Measurements from ENCODE around the gene PBOV1.
"Not testable (repeated sequence)": the region's sequence is repeated elsewhere in the genome, so short reads cannot be mapped to it uniquely, and the experiment has no call there.

Gene PBOV1

DNA sequence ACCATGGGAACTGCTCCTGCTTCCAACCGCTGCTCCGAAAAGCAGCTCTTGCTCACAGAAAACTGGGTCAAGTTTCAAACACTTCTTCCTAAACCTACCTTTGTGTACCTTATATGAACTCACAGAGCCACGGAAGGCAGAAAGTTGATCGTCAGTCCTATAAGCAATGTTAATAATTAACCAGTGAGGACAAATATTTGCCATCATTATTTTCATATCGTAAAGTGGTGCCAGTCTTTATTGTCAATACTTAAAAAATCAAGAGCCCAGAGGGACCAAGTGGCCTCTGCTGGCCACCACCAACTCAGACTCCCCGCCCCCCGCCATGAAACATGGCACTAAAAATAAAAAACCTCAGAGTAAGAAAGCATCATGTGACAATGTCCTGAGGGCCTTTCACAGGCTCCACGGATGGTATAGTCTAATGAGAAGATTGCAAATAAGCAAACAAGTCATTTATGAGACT lies 9.1 kb upstream of the PBOV1 start:
- no peak overlapping the region for H3K27ac ChIP-seq (ENCODE audit: low read length)
- no CpG with 5 or more reads among the region's 8 CpGs for WGBS (ENCODE audit: insufficient coverage, insufficient read length)
- H3K27me3 ChIP-seq (ENCODE audit: control insufficient read depth, insufficient read depth, low read length) = no peaks in the 10 kb centered on the region

DNA sequence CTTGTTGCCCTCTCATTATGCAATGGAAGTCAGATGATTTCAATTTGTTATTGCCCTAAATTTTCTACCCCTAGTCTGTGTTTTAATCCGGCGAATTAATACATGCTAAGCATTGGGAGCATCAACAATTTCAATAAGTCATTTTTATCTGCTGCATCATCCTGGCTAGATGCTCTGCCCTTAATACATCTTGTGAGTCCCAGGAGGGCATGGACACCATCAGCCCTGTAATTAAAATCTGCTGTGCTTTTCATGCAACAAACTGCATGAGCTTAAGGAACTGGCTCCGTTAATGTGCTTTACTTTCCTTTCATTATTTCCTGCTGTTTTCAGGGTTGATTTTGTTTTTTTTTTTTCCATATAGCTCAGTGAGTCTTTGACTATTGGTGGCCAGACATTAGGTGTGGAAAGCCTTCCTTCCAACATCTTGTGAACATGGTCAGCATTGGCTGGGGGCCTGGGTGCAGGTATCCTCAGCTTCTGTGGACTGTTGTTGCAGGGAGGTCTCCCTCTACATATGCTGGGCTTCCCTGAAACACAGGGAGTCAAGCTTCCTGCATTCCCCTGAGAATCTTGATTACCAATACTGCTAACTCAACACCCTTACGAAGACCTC lies 8.5 kb upstream of the PBOV1 start:
- no CpG with 5 or more reads among the region's 4 CpGs for WGBS (ENCODE audit: insufficient coverage, insufficient read length)
- H3K27me3 ChIP-seq (ENCODE audit: control insufficient read depth, insufficient read depth, low read length) = no peaks in the 10 kb centered on the region
- H3K9me3 ChIP-seq (ENCODE audit: control insufficient read depth, insufficient read depth, low read length) = no peaks in the 10 kb centered on the region
- H3K36me3 ChIP-seq (ENCODE audit: control insufficient read depth, insufficient read depth, low read length) = no peaks in the 10 kb centered on the region
- no peak overlapping the region for H3K27ac ChIP-seq (ENCODE audit: low read length)
- DNase-seq (ENCODE audit: low read depth, low spot score) = no peak
- H3K4me3 ChIP-seq (ENCODE audit: low read length) = no peak overlapping the region
- no peaks in the 10 kb centered on the region for H3K4me1 ChIP-seq (ENCODE audit: control insufficient read depth, insufficient read depth, low read length)

More for the DNA sequence above, 9.1 kb upstream of the PBOV1 start:
- no peak for DNase-seq (ENCODE audit: low read depth, low spot score)
- H3K4me3 ChIP-seq (ENCODE audit: low read length) = no peak overlapping the region
- H3K9me3 ChIP-seq (ENCODE audit: control insufficient read depth, insufficient read depth, low read length) = no peaks in the 10 kb centered on the region
- H3K36me3 ChIP-seq (ENCODE audit: control insufficient read depth, insufficient read depth, low read length) = no peaks in the 10 kb centered on the region
- no peaks in the 10 kb centered on the region for H3K4me1 ChIP-seq (ENCODE audit: control insufficient read depth, insufficient read depth, low read length)

DNA sequence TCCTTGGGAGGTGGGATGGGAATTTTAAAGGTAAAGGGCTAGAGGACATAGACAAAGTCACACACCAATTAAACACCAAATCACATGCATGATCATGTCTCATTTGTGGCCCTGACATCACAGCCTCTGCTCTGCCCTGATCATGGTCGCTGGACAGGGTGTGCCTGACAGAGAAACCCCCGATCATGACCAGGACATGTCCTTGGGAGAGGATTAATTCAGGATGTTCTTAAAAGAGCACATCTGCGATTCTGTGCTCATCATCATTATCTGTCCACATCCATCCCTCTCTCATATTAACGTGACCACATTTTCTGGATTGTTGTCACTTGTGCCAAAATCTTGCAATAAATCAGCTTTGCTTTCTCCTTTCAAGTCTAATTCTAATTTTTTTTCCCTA lies 7.7 kb upstream of the PBOV1 start:
- Histone ChIP-seq H3K27me3 (ENCODE audit: control insufficient read depth, insufficient read depth, low read length) (no peaks in the 10 kb centered on the region), H3K9me3 (ENCODE audit: control insufficient read depth, insufficient read depth, low read length) (no peaks in the 10 kb centered on the region), H3K4me3 (ENCODE audit: low read length) (no peak overlapping the region), H3K4me1 (ENCODE audit: control insufficient read depth, insufficient read depth, low read length) (no peaks in the 10 kb centered on the region), H3K36me3 (ENCODE audit: control insufficient read depth, insufficient read depth, low read length) (no peaks in the 10 kb centered on the region), H3K27ac (ENCODE audit: low read length) (no peak overlapping the region)
- WGBS (ENCODE audit: insufficient coverage, insufficient read length) = no CpG with 5 or more reads among the region's 4 CpGs
- DNase-seq (ENCODE audit: low read depth, low spot score) = no peak

DNA sequence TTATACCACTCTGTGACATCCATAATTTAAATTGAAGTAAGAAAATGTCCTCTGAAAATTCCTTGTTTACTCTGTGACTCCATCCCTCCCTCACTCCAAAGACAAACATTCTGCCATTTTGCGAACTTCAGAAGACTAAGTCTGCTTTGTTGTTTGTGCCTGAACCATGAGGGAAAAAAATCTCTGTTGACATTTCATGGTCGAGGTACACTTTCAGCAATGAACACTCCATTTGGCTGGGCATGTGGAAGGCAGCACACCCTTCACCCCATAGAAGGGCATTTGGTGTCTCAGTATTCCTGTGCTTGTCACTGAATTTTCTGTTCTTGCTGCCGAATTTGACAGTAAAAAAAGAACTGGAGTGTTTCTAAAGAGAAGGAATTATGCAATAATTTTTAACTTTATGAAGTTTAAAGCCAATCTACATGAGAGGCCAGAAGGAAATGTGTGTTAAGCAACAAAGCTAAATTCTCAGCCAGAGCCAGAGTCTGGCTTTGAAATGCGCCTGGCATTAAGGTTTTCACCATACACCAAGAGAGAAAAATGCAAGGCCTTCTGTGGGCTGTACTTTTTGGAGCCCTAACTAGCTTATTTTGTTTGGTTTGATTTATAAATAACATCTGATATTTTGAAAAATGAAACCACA lies 4.7 kb upstream of the PBOV1 start:
- no peak for DNase-seq (ENCODE audit: low read depth, low spot score)
- H3K4me3 ChIP-seq (ENCODE audit: low read length) = no peak overlapping the region
- no peak overlapping the region for H3K27ac ChIP-seq (ENCODE audit: low read length)
- H3K36me3 ChIP-seq (ENCODE audit: control insufficient read depth, insufficient read depth, low read length) = no peaks in the 10 kb centered on the region
- H3K27me3 ChIP-seq (ENCODE audit: control insufficient read depth, insufficient read depth, low read length) = no peaks in the 10 kb centered on the region
- H3K4me1 ChIP-seq (ENCODE audit: control insufficient read depth, insufficient read depth, low read length) = no peaks in the 10 kb centered on the region
- H3K9me3 ChIP-seq (ENCODE audit: control insufficient read depth, insufficient read depth, low read length) = no peaks in the 10 kb centered on the region
- no CpG with 5 or more reads among the region's 4 CpGs for WGBS (ENCODE audit: insufficient coverage, insufficient read length)

DNA sequence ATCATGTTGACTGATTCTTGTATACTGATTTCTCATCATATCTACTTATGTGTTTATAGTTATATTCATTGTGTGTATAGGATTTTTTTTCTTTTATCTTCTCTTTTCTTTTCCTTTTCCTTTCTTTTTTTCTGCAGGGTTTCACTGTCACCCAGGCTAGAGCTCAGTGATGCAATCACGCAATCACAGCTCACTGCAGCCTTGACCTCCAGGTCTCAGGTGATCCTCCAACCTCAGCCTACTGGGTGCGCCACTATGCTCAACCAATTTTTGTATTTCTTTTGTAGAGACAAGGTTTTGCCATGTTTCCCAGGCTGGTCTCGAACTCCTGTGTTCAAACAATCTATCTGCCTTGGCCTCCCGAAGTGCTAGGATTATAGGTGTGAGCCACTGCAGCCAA lies 1.6 kb upstream of the PBOV1 start:
- no peaks in the 10 kb centered on the region for H3K36me3 ChIP-seq (ENCODE audit: control insufficient read depth, insufficient read depth, low read length)
- no peaks in the 10 kb centered on the region for H3K27me3 ChIP-seq (ENCODE audit: control insufficient read depth, insufficient read depth, low read length)
- no peak for DNase-seq (ENCODE audit: low read depth, low spot score)
- no CpG with 5 or more reads among the region's 4 CpGs for WGBS (ENCODE audit: insufficient coverage, insufficient read length)
- no peaks in the 10 kb centered on the region for H3K9me3 ChIP-seq (ENCODE audit: control insufficient read depth, insufficient read depth, low read length)
- no peak overlapping the region for H3K27ac ChIP-seq (ENCODE audit: low read length)
- H3K4me1 ChIP-seq (ENCODE audit: control insufficient read depth, insufficient read depth, low read length) = no peaks in the 10 kb centered on the region
- no peak overlapping the region for H3K4me3 ChIP-seq (ENCODE audit: low read length)

DNA sequence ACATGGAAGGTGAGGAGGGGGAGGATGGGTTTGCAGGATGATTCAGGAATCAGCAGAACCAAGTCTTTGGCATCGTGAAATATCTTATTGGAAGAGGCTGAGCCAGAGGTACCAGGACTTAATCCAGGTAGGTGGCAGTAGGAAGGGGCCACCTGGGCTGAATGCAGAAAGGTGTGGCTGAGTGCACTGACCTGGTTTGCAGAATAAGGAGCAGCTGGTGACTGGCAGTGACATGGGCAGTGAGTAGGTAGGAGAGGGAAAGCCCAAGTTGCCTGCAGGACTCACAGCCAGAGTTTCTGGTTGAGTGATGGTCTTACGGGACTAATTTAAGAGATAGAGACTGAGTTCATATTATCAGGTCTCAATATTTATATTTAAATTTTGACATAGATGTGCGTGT lies 1.1 kb upstream of the PBOV1 start:
- Histone ChIP-seq H3K27ac (ENCODE audit: low read length) (no peak overlapping the region), H3K4me1 (ENCODE audit: control insufficient read depth, insufficient read depth, low read length) (no peaks in the 10 kb centered on the region), H3K4me3 (ENCODE audit: low read length) (no peak overlapping the region), H3K9me3 (ENCODE audit: control insufficient read depth, insufficient read depth, low read length) (no peaks in the 10 kb centered on the region), H3K27me3 (ENCODE audit: control insufficient read depth, insufficient read depth, low read length) (no peaks in the 10 kb centered on the region), H3K36me3 (ENCODE audit: control insufficient read depth, insufficient read depth, low read length) (no peaks in the 10 kb centered on the region)
- 100% methylated on average over 1 of the region's 3 CpGs for WGBS (ENCODE audit: insufficient coverage, insufficient read length)
- DNase-seq (ENCODE audit: low read depth, low spot score) = no peak

DNA sequence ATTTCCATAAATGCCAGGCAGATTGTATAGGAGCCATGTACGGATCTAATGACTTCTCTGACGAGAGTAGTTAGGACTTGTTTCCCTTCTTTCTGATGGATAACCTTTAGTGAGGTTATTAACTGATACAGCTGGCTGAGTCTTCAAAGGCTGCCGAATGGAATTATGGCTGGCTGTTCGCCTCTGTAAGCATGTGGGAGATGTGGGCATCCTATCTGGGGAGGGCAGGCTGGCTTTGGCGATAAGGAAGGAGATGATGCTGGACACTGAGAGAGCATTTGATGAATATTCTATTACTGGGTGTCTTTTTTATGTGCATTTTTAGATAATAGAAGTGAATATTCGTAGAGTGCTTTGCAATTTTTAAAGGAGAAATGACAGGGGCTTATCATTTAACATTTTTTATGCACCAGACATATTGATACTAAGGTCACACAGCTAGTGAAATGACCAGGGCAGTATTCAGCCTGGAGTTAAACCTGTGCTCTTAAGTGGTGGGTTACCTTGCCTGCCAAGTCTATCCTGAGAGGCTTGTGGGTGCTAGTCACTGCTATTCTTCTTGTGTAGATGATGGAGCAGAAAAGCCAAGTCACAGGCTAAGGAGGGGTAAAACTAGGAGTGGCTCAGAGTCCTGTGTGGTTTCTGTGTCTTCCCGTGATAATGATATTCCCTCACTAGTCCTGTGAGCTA lies 3.1 kb downstream of the PBOV1 start:
- H3K27me3 ChIP-seq (ENCODE audit: control insufficient read depth, insufficient read depth, low read length) = no peaks in the 10 kb centered on the region
- H3K4me1 ChIP-seq (ENCODE audit: control insufficient read depth, insufficient read depth, low read length) = no peaks in the 10 kb centered on the region
- H3K36me3 ChIP-seq (ENCODE audit: control insufficient read depth, insufficient read depth, low read length) = no peaks in the 10 kb centered on the region
- no peak for DNase-seq (ENCODE audit: low read depth, low spot score)
- no peak overlapping the region for H3K27ac ChIP-seq (ENCODE audit: low read length)
- no peaks in the 10 kb centered on the region for H3K9me3 ChIP-seq (ENCODE audit: control insufficient read depth, insufficient read depth, low read length)
- H3K4me3 ChIP-seq (ENCODE audit: low read length) = no peak overlapping the region
- WGBS (ENCODE audit: insufficient coverage, insufficient read length) = no CpG with 5 or more reads among the region's 7 CpGs

DNA sequence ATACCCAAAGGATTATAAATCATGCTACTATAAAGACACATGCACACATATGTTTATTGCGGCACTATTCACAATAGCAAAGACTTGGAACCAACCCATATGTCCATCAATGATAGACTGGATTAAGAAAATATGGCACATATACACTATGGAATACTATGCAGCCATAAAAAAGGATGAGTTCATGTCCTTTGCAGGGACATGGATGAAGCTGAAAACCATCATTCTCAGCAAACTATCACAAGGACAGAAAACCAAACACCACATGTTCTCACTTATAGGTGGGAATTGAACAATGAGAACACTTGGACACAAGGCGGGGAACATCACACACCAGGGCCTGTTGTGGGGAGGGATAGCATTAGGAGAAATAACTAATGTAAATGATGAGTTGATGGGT lies 5.8 kb downstream of the PBOV1 start:
- WGBS (ENCODE audit: insufficient coverage, insufficient read length) = no CpG with 5 or more reads among the region's 2 CpGs

DNA sequence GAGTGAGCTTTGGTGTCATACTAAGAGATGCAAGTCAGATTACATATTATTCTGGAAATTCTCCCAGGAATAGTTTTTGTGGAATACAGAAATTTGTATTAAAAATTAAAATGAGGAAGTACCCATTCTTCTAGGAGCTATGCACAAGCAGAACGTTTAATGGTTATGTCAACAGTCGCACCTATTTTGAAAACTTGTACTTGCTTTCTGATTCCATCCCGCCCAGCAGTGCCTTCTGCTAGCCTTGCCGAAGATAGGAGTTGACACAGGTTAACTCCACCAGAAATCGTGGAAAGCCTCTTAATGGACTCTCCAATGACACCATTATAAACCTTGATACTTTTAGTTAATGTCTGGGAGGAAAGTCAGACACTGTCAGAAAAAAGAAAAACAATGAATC lies 6.7 kb downstream of the PBOV1 start:
- Histone ChIP-seq H3K27ac (ENCODE audit: low read length) (no peak overlapping the region), H3K36me3 (ENCODE audit: control insufficient read depth, insufficient read depth, low read length) (no peaks in the 10 kb centered on the region), H3K4me1 (ENCODE audit: control insufficient read depth, insufficient read depth, low read length) (no peaks in the 10 kb centered on the region), H3K4me3 (ENCODE audit: low read length) (no peak overlapping the region), H3K27me3 (ENCODE audit: control insufficient read depth, insufficient read depth, low read length) (no peaks in the 10 kb centered on the region), H3K9me3 (ENCODE audit: control insufficient read depth, insufficient read depth, low read length) (no peaks in the 10 kb centered on the region)
- DNase-seq (ENCODE audit: low read depth, low spot score) = no peak
- WGBS (ENCODE audit: insufficient coverage, insufficient read length) = no CpG with 5 or more reads among the region's 5 CpGs

More for the DNA sequence above, 5.8 kb downstream of the PBOV1 start:
- not testable (repeated sequence) for H3K36me3 ChIP-seq (ENCODE audit: control insufficient read depth, insufficient read depth, low read length); H3K9me3 ChIP-seq (ENCODE audit: control insufficient read depth, insufficient read depth, low read length); H3K27ac ChIP-seq (ENCODE audit: low read length); H3K4me3 ChIP-seq (ENCODE audit: low read length); H3K4me1 ChIP-seq (ENCODE audit: control insufficient read depth, insufficient read depth, low read length); DNase-seq (ENCODE audit: low read depth, low spot score); H3K27me3 ChIP-seq (ENCODE audit: control insufficient read depth, insufficient read depth, low read length)

DNA sequence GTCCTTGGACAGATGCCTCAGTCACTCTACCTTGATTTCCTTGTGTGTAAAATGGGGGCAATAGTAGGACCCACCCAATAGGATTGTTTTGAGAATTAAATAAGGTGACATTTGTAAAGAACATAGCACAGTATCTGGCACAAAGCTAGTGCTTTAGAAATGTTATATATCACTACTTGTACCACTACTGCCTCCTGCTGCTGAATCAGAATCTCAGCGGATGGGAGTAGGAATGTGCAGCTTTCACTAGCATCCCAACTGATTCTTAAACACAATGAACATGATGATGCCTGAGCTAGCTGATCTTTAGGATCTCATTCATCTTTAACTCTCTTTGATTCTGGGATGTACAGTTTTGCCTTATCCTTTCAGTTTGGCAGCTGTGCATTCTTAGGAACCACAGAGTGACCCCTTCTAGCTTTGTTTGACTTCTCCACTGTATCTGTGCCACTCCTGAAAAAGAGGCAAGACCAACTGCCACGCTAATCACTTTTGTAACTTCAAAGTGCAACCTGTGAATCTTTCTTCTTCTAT lies 7.2 kb downstream of the PBOV1 start:
- DNase-seq (ENCODE audit: low read depth, low spot score) = peak; percentile 11
- no peak overlapping the region for H3K4me3 ChIP-seq (ENCODE audit: low read length)
- no peaks in the 10 kb centered on the region for H3K4me1 ChIP-seq (ENCODE audit: control insufficient read depth, insufficient read depth, low read length)
- H3K27me3 ChIP-seq (ENCODE audit: control insufficient read depth, insufficient read depth, low read length) = no peaks in the 10 kb centered on the region
- no peaks in the 10 kb centered on the region for H3K9me3 ChIP-seq (ENCODE audit: control insufficient read depth, insufficient read depth, low read length)
- no peak overlapping the region for H3K27ac ChIP-seq (ENCODE audit: low read length)
- no CpG with 5 or more reads among the region's 2 CpGs for WGBS (ENCODE audit: insufficient coverage, insufficient read length)
- H3K36me3 ChIP-seq (ENCODE audit: control insufficient read depth, insufficient read depth, low read length) = no peaks in the 10 kb centered on the region
